ENCODE measurements around the gene RACGAP1.

DNA sequence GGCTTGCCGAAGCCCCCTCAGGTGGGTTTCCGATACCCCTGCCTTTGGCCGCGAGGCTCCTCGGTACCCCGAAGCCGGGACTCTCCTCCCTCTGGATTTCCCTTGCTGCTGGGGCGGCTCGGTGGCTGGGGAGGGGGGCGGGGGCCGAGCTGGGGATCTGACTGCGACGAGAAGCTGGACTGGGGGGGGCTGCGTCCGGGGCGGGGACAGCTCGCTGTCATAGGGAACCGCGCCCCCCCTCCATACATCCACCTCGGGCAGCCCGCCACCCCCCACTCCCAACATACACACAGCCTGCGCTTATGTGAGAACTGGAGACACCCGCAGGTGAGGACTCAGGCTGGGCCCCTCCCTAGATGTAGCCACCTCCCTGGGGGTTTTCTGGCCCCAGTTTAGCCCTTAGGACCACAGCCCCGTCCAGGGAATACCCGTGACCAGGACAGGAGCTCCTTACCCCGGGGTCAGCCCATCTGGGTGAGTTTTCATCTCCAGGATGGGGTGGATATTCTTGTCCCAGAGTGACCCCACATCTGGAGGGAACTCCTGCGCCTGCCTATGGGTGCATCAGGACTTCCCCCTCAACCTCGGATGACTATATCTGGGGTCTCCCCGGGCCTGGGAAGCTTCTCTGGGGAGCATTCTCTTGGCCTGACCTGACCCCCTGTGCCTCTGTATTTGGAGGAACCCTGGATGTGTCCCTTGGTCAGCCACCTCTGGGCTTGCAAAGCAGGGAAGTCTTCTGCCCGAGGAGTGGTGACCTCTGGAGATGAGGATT is 32.8 kb upstream of the RACGAP1 start:
- TF ChIP-seq, protein P1, sequence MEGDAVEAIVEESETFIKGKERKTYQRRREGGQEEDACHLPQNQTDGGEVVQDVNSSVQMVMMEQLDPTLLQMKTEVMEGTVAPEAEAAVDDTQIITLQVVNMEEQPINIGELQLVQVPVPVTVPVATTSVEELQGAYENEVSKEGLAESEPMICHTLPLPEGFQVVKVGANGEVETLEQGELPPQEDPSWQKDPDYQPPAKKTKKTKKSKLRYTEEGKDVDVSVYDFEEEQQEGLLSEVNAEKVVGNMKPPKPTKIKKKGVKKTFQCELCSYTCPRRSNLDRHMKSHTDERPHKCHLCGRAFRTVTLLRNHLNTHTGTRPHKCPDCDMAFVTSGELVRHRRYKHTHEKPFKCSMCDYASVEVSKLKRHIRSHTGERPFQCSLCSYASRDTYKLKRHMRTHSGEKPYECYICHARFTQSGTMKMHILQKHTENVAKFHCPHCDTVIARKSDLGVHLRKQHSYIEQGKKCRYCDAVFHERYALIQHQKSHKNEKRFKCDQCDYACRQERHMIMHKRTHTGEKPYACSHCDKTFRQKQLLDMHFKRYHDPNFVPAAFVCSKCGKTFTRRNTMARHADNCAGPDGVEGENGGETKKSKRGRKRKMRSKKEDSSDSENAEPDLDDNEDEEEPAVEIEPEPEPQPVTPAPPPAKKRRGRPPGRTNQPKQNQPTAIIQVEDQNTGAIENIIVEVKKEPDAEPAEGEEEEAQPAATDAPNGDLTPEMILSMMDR (IDR thresholded peaks at IDR 0.05; ENCODE audit: poor library complexity, severe bottlenecking), result no peak
- no peak for TF ChIP-seq POLR2AphosphoS5 (IDR thresholded peaks at IDR 0.05)
- TF ChIP-seq EZH2 (IDR thresholded peaks at IDR 0.05; ENCODE audit: borderline replicate concordance, insufficient read depth, low read length, poor library complexity, severe bottlenecking), result no peak
- no peak for TF ChIP-seq TAF1 (IDR thresholded peaks at IDR 0.05; ENCODE audit: low read depth)
- no peak for TF ChIP-seq REST (IDR thresholded peaks at IDR 0.05; ENCODE audit: borderline replicate concordance)
- TF ChIP-seq EP300 (conservative IDR thresholded peaks at IDR 0.05; ENCODE audit: poor library complexity, severe bottlenecking), result no peak
- TF ChIP-seq MXI1 (conservative IDR thresholded peaks at IDR 0.05; ENCODE audit: poor library complexity, severe bottlenecking), result no peak

All from neural cell (in vitro differentiated cells).